H1 (cell line): ENCODE measurements around the gene NKX6-1. TPM values are rescaled to one million over a fixed set of nuclear protein-coding genes. Genes with fewer than 3 reads are reported as not detected.

Source experiments
- CTCF ChIA-PET: fragments of 300-600 bp; sonication (Branson Sonifier 250); formaldehyde crosslinking; loops from one replicate; lab custom pipeline; 2021; ENCODE audit not compliant: partially characterized antibody; lab: Charles Lee
- POLR2A ChIA-PET: fragments of 300-600 bp; sonication (Branson Sonifier 250); formaldehyde crosslinking; loops from one replicate; lab custom pipeline; 2021; ENCODE audit warnings: inconsistent platforms; ENCODE audit not compliant: partially characterized antibody; lab: Charles Lee
- DNase-seq, 2 experiments: peaks; one replicate each; pipeline versions ENCODE4 v3.0.0 to v3.0.0-alpha.2; 2010 to 2022; ENCODE audit warnings: low spot score in 2 of 2, low read depth in 1 of 2, mixed read lengths in 1 of 2
- FAIRE-seq: peaks from 2 replicates; lab custom pipeline; 2011; peaks lifted over from hg19 to GRCh38; lab: Jason Lieb, UNC
- H2AFZ ChIP-seq: 2 replicates; pipeline ENCODE4 v1.8.1; 2012; ENCODE audit warnings: low read length, inconsistent platforms
- H2AK5ac ChIP-seq: 2 replicates; pipeline ENCODE4 v1.6.1; 2013; ENCODE audit warnings: low read depth, low read length
- H2BK120ac ChIP-seq: replicated peaks from 2 replicates; pipeline ENCODE3; 2013; ENCODE audit warnings: low read depth, low read length, inconsistent platforms
- H2BK12ac ChIP-seq: 2 replicates; pipeline ENCODE4 v1.6.1; 2013; ENCODE audit warnings: low read depth, low read length
- H2BK15ac ChIP-seq: 2 replicates; pipeline ENCODE4 v1.6.1; 2013; ENCODE audit warnings: low read length
- H2BK20ac ChIP-seq: 2 replicates; pipeline ENCODE4 v1.6.1; 2013; ENCODE audit warnings: low read length
- H2BK5ac ChIP-seq: 2 replicates; pipeline ENCODE4 v1.6.1; 2013; ENCODE audit warnings: low read depth, low read length
- H3K14ac ChIP-seq: 2 replicates; pipeline ENCODE4 v1.6.1; 2013; ENCODE audit warnings: inconsistent platforms; ENCODE audit not compliant: insufficient read length
- H3K18ac ChIP-seq: 2 replicates; pipeline ENCODE4 v1.6.1; 2013; ENCODE audit warnings: low read length; ENCODE audit errors: extremely low read depth
- H3K23ac ChIP-seq: 2 replicates; pipeline ENCODE4 v1.6.1; 2013; ENCODE audit warnings: inconsistent platforms; ENCODE audit not compliant: insufficient read length
- H3K23me2 ChIP-seq: 2 replicates; pipeline ENCODE4 v1.6.1; 2013; ENCODE audit warnings: low read depth, low read length
- H3K27ac ChIP-seq: 2 replicates; pipeline ENCODE4 v1.6.1; 2011; ENCODE audit warnings: low read depth, low read length, inconsistent platforms
- H3K27me3 ChIP-seq, 4 experiments: replicated peaks in 1 of 4; 1 replicate in 1 of 4; 2 replicates in 3 of 4; pipeline versions ENCODE4 v1.6.1 to v1.8.1; 2011 to 2013; ENCODE audit warnings: low read length in 3 of 4, mild to moderate bottlenecking in 3 of 4, inconsistent platforms in 2 of 4, mixed read lengths in 2 of 4, moderate library complexity in 1 of 4; ENCODE audit not compliant: control insufficient read depth in 3 of 4, insufficient read depth in 3 of 4; ENCODE audit errors: extremely low read depth in 1 of 4
- H3K36me3 ChIP-seq, 4 experiments: 2 replicates each; pipeline versions ENCODE4 v1.6.1 to v1.8.1; 2011 to 2013; ENCODE audit warnings: mild to moderate bottlenecking in 4 of 4, low read length in 3 of 4, moderate library complexity in 2 of 4, control low read depth in 1 of 4, inconsistent platforms in 1 of 4; ENCODE audit not compliant: insufficient read depth in 4 of 4, control insufficient read depth in 2 of 4
- H3K4ac ChIP-seq: replicated peaks from 2 replicates; pipeline ENCODE3; 2013; ENCODE audit warnings: low read length, low read depth, mixed read lengths, inconsistent platforms; ENCODE audit not compliant: insufficient read length
- H3K4me1 ChIP-seq, 4 experiments: replicated peaks in 1 of 4; 1 replicate in 1 of 4; 2 replicates in 3 of 4; pipeline versions ENCODE4 v1.6.1 to v1.8.1; 2011 to 2013; ENCODE audit warnings: low read length in 3 of 4, inconsistent platforms in 2 of 4, mixed read lengths in 1 of 4; ENCODE audit not compliant: insufficient read depth in 4 of 4, control insufficient read depth in 3 of 4
- H3K4me2 ChIP-seq, 2 experiments: 2 replicates each; pipeline versions ENCODE4 v1.6.1 to v1.8.1; 2011 to 2013; ENCODE audit warnings: low read depth in 2 of 2, low read length in 2 of 2, control low read depth in 1 of 2, inconsistent platforms in 1 of 2, mild to moderate bottlenecking in 1 of 2; ENCODE audit not compliant: insufficient read depth in 1 of 2
- H3K4me3 ChIP-seq, 4 experiments: fragments of 200-600, 300-600 bp in 1 of 4; sonication (generic), shearing (Covaris generic), sonication (Bioruptor Twin) in 1 of 4; 2 replicates each; pipeline versions ENCODE4 v1.5.1 to v1.8.1; 2011 to 2016; ENCODE audit warnings: low read length in 4 of 4, low read depth in 3 of 4, control low read depth in 2 of 4, inconsistent platforms in 2 of 4, mild to moderate bottlenecking in 2 of 4, mixed read lengths in 1 of 4, moderate library complexity in 1 of 4; ENCODE audit not compliant: insufficient read depth in 2 of 4; ENCODE audit errors: extremely low read depth in 1 of 4
- H3K56ac ChIP-seq: replicated peaks from 2 replicates; pipeline ENCODE3; 2013; ENCODE audit warnings: low read depth, mild to moderate bottlenecking, mixed read lengths, low read length, inconsistent platforms; ENCODE audit not compliant: insufficient read length
- H3K79me1 ChIP-seq: 2 replicates; pipeline ENCODE4 v1.6.1; 2013; ENCODE audit warnings: low read depth, low read length, control low read depth
- H3K79me2 ChIP-seq, 2 experiments: 2 replicates each; pipeline versions ENCODE4 v1.6.1 to v1.8.1; 2012 to 2013; ENCODE audit warnings: low read length in 2 of 2, mild to moderate bottlenecking in 2 of 2, inconsistent platforms in 1 of 2; ENCODE audit not compliant: insufficient read depth in 2 of 2, control insufficient read depth in 1 of 2
- H3K9ac ChIP-seq, 4 experiments: replicated peaks in 1 of 4; 1 replicate in 1 of 4; 2 replicates in 3 of 4; pipeline versions ENCODE4 v1.6.1 to v1.8.1; 2011 to 2013; ENCODE audit warnings: low read depth in 3 of 4, low read length in 3 of 4, control low read depth in 2 of 4, mild to moderate bottlenecking in 2 of 4, moderate library complexity in 2 of 4, inconsistent platforms in 1 of 4; ENCODE audit errors: extremely low read depth in 1 of 4
- H3K9me3 ChIP-seq, 2 experiments: 2 replicates each; pipeline versions ENCODE4 v1.6.1 to v1.8.1; 2012 to 2013; ENCODE audit warnings: mild to moderate bottlenecking in 2 of 2, moderate library complexity in 2 of 2, control low read depth in 1 of 2, inconsistent platforms in 1 of 2, low read depth in 1 of 2, low read length in 1 of 2, mixed read lengths in 1 of 2; ENCODE audit not compliant: insufficient read depth in 2 of 2
- H4K20me1 ChIP-seq, 2 experiments: replicated peaks in 1 of 2; 2 replicates each; pipeline versions ENCODE3 to v1.8.1; 2011 to 2013; ENCODE audit warnings: inconsistent platforms in 2 of 2, low read length in 2 of 2, mild to moderate bottlenecking in 1 of 2; ENCODE audit not compliant: insufficient read depth in 2 of 2, control insufficient read depth in 1 of 2
- H4K5ac ChIP-seq: 2 replicates; pipeline ENCODE4 v1.6.1; 2013; ENCODE audit warnings: low read length, low read depth, mixed read lengths, inconsistent platforms; ENCODE audit not compliant: insufficient read length
- H4K8ac ChIP-seq: 2 replicates; pipeline ENCODE4 v1.8.0; 2013; ENCODE audit warnings: mild to moderate bottlenecking, moderate library complexity, low read length, inconsistent platforms; ENCODE audit not compliant: insufficient read depth; ENCODE audit errors: extremely low read depth
- H4K91ac ChIP-seq: replicated peaks from 2 replicates; pipeline ENCODE3; 2013; ENCODE audit warnings: low read length, mixed read lengths, inconsistent platforms; ENCODE audit not compliant: insufficient read length
- EGR1 ChIP-seq: IDR thresholded peaks from 2 replicates; pipeline ENCODE4 v1.6.1; 2011; ENCODE audit warnings: low read depth, low read length, borderline replicate concordance
- HDAC6 ChIP-seq: IDR thresholded peaks from one replicate; pipeline ENCODE4 v1.7.1; 2012; ENCODE audit warnings: low read depth, mild to moderate bottlenecking, inconsistent platforms, low read length, moderate library complexity
- JUN ChIP-seq: IDR thresholded peaks from 2 replicates; pipeline ENCODE4 v1.6.1; 2011; ENCODE audit warnings: low read depth, mild to moderate bottlenecking, improper control_type of control experiment, low read length
- KDM1A ChIP-seq: fragments of 200-600, 300-600 bp; sonication (generic); IDR thresholded peaks from 2 replicates; pipeline ENCODE4 v1.7.1; 2016; ENCODE audit warnings: mild to moderate bottlenecking, low read length, borderline replicate concordance
- RNF2 ChIP-seq: fragments of 200-900, 300-1000 bp; sonication (generic); IDR thresholded peaks from 2 replicates; pipeline ENCODE4 v1.7.1; 2016; ENCODE audit warnings: borderline replicate concordance, low read depth, mild to moderate bottlenecking, antibody characterized with exemption, low read length; ENCODE audit not compliant: poor library complexity, severe bottlenecking; ENCODE audit errors: missing control alignments
- TBP ChIP-seq: IDR thresholded peaks from 2 replicates; pipeline ENCODE4 v1.6.1; 2011; ENCODE audit warnings: low read depth, low read length, improper control_type of control experiment
- TEAD4 ChIP-seq: IDR thresholded peaks from 2 replicates; pipeline ENCODE4 v1.6.1; 2012; ENCODE audit warnings: low read depth, low read length, inconsistent platforms, mixed read lengths
- WGBS, 2 experiments: shearing (Covaris generic) in 1 of 2; methylation state at CpG; one replicate each; pipeline versions ENCODE4 v1.1.6 to v1.1.7; 2013 to 2015; ENCODE audit warnings: low lambda C conversion rate in 2 of 2, mixed read lengths in 2 of 2, inconsistent platforms in 1 of 2, low coverage in 1 of 2, missing lambda C conversion rate in 1 of 2; ENCODE audit not compliant: insufficient replicate concordance in 2 of 2, insufficient coverage in 1 of 2, insufficient read length in 1 of 2; ENCODE audit errors: extremely low coverage in 1 of 2, missing lambda C conversion rate in 1 of 2; 5-methylcytosine and 5-hydroxymethylcytosine counted together
- long read RNA-seq, 2 experiments: library from RNA in 1 of 2; library from capped mRNA in 1 of 2; stranded (forward); transcript quantifications; one replicate each; pipeline ENCODE4 v2.0.0, GENCODE V29; 2021; ENCODE audit warnings: inconsistent platforms in 1 of 2
- polyA minus RNA-seq, 3 experiments: library from RNA; depleted of rRNA, polyadenylated mRNA; stranded (reverse); fragments of >200 nt; gene quantifications; 1 replicate in 2 of 3; 2 replicates in 1 of 3; pipeline ENCODE4 v1.2.3, GENCODE V29; 2011
- polyA plus RNA-seq, 7 experiments: library from polyadenylated mRNA; depleted of rRNA in 3 of 7; stranded (reverse) in 5 of 7; unstranded in 2 of 7; fragments of >200 nt in 5 of 7; fragments of 200-250 nt in 2 of 7; gene quantifications; 1 replicate in 5 of 7; 2 replicates in 1 of 7; 4 replicates in 1 of 7; pipeline versions ENCODE4 v1.2.1 to v1.2.3, GENCODE V29; 2011 to 2013; ENCODE audit warnings: missing spikeins in 2 of 7, mixed read lengths in 2 of 7
- total RNA-seq: library from RNA; stranded (reverse); fragmentation: NEBNext Ultra II Directional; extraction: Animal tissue kit (Norgen Biotek cat#: 25700); gene quantifications from 2 replicates; pipeline ENCODE4 v1.2.1, GENCODE V29; 2021

The NKX6-1 gene
- 0.19 and 0.45 TPM in 2 replicates for total RNA-seq
- 0.03 and 0.13 TPM in 2 replicates for polyA plus RNA-seq (2011; rRNA removed)
- polyA plus RNA-seq (2011; cell fraction: cytosol; rRNA removed), result 0.05 TPM
- 0.06 TPM for polyA plus RNA-seq (2011; cell fraction: nucleus; rRNA removed)
- polyA plus RNA-seq (2012, experiment 1 of 2), result 0.08 TPM in 1 of 4 replicates, not detected in the others
- polyA plus RNA-seq (2012, experiment 2 of 2), result not detected
- polyA plus RNA-seq (2013, experiment 1 of 2), result 0.08 TPM
- polyA plus RNA-seq (2013, experiment 2 of 2), result 0.06 TPM
- polyA minus RNA-seq (2011; rRNA and poly(A)+ RNA removed), result not detected in 2 replicates
- not detected for polyA minus RNA-seq (2011; cell fraction: cytosol; rRNA and poly(A)+ RNA removed)
- not detected for polyA minus RNA-seq (2011; cell fraction: nucleus; rRNA and poly(A)+ RNA removed)
- long read RNA-seq, experiment 1, partial matches to known transcripts, result 1 of 1 reads
- long read RNA-seq, experiment 1, other reads (novel, unspliced or antisense), result 0 of 1 reads
- long read RNA-seq, experiment 2, result 0 reads

DNA sequence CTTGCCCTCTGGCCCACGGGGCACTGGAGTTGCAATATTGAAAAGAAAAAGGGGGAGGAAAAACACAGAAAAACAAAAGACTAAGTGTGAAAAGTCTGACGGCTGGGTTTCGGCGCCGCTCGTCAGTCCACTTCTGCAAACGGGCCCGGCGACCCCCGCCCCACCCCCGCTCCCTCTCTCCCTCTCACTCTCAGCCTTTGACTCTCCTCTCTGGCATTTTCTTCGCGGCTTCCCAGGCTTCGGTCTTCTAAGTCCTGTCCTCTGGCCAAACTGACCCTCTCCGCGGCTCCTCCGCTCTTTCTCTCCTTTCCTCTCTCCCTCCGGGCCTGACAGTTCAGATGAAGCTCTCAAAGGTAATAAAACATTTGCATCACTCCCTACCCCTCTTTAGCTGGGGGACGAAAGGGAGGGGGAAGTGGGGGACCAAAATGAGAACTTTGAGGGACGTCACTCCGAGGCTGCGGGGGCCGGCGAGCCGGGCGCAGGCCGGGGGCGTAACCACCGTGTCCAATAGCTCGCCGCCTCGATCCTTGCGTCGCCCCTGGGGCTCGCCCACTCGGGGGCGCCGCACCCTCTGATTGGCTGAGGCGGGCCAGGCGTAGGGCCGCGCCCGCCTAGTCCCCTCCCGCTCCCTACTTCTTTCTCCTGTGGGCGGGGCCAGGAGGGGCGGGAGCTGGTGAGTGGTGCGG is at the start of gene NKX6-1:
TSS of gene NKX6-1 (minus strand) at position 358 of the 689 bp plus-strand sequence. CDS start 1,064 bp downstream, outside the sequence.
- no peak within 1 kb of the TSS for H3K18ac ChIP-seq
- no peak within 1 kb of the TSS for H3K9ac ChIP-seq
- H3K4ac ChIP-seq, result no peak within 1 kb of the TSS
- ChIA-PET CTCF (interaction anchor here (0.8 to 5.6 kb wide), 8 partner anchors 9 to 271 kb away, joined by 3 to 83 read pairs (median 5); no protein-coding TSS in a partner anchor), POLR2A (interaction anchor here (0.8 to 1.5 kb wide), 2 partner anchors 13 to 17 kb away, joined by 5 read pairs; no protein-coding TSS in a partner anchor)
- H2BK15ac ChIP-seq, result no peak within 1 kb of the TSS
- no peak within 1 kb of the TSS for H3K23ac ChIP-seq
- H2AFZ ChIP-seq, result no peak within 1 kb of the TSS
- H3K27ac ChIP-seq, result no peak within 1 kb of the TSS
- H4K91ac ChIP-seq, result no peak within 1 kb of the TSS
- peaks cover 11 to 22% of the 10 kb centered on the region in 2 experiments for H4K20me1 ChIP-seq
- H2BK5ac ChIP-seq, result no peak within 1 kb of the TSS
- H2AK5ac ChIP-seq, result no peak within 1 kb of the TSS
- H3K56ac ChIP-seq, result no peak within 1 kb of the TSS
- H4K8ac ChIP-seq, result peak within 1 kb of the TSS; percentile 36
- peaks cover 8 to 50% (median 30%) of the 10 kb centered on the region in 4 experiments for H3K4me1 ChIP-seq
- H3K4me3 ChIP-seq, result peak within 1 kb of the TSS; percentile 44 to 65 (median 49)
- no peaks in the 10 kb centered on the region for H3K79me1 ChIP-seq
- no peaks in the 10 kb centered on the region for H3K79me2 ChIP-seq
- no peak within 1 kb of the TSS for H2BK120ac ChIP-seq
- WGBS, 2 experiments, result 1% methylated on average over 27 of the region's 47 CpGs; no CpG with 5 or more reads in 1 of the 2 experiments
- FAIRE-seq (no peak), DNase-seq (peak; percentile 84 to 93)
- H3K9me3 ChIP-seq, result no peaks in the 10 kb centered on the region
- no peak within 1 kb of the TSS for H3K14ac ChIP-seq
- peaks cover 82 to 97% (median 90%) of the 10 kb centered on the region in 4 experiments for H3K27me3 ChIP-seq
- peak within 1 kb of the TSS; percentile 81 to 87 for H3K4me2 ChIP-seq
- H3K36me3 ChIP-seq, result peaks cover 0 to 11% (median 0%) of the 10 kb centered on the region in 4 experiments; a peak in 1 of 8 replicates
- H3K23me2 ChIP-seq, result peaks cover 30% of the 10 kb centered on the region; the same call in 1 of the 2 replicates
- no peak within 1 kb of the TSS for H2BK20ac ChIP-seq
- no peak within 1 kb of the TSS for H4K5ac ChIP-seq
- no peak within 1 kb of the TSS for H2BK12ac ChIP-seq
- no peak for TF ChIP-seq HDAC6
- TF ChIP-seq RNF2, result no peak
- TF ChIP-seq JUN, result no peak
- no peak for TF ChIP-seq TBP
- TF ChIP-seq EGR1, result peak; percentile 73; the same call in 1 of the 2 replicates
- no peak for TF ChIP-seq TEAD4
- TF ChIP-seq KDM1A, result no peak
